DND-41 (cell line): ENCODE results near the gene NEBL.

Source experiments
- CTCF ChIP-seq: IDR thresholded peaks from 2 replicates; pipeline ENCODE4 v1.5.1; 2012; ENCODE audit warnings: borderline replicate concordance, low read length, moderate library complexity, mild to moderate bottlenecking; ENCODE audit not compliant: poor library complexity, severe bottlenecking; ENCODE audit errors: extremely low read depth
- EZH2 ChIP-seq: IDR thresholded peaks from 3 replicates; pipeline ENCODE4 v1.6.1; 2012; ENCODE audit warnings: borderline replicate concordance, low read depth, mild to moderate bottlenecking, moderate library complexity, low read length, inconsistent platforms; ENCODE audit not compliant: severe bottlenecking

- TF ChIP-seq CTCF (no peak), EZH2 (no peak)
Observed at GRCh38 chr10:20760460-20760859, 136.7 kb downstream of the NEBL start.
